GM23248 (cell line): ENCODE data around the gene WNT7B.

Source experiments
- EZH2 ChIP-seq: fragments of 200-600 bp; sonication (generic); IDR thresholded peaks from 2 replicates; pipeline ENCODE4 v1.6.1; 2018; ENCODE audit warnings: antibody characterized with exemption, mild to moderate bottlenecking; ENCODE audit not compliant: insufficient read depth, poor library complexity, severe bottlenecking
- EZH2phosphoT487 ChIP-seq: fragments of 200-600 bp; sonication (generic); IDR thresholded peaks from 2 replicates; pipeline ENCODE4 v1.6.1; 2018; ENCODE audit warnings: antibody characterized with exemption, moderate library complexity, mild to moderate bottlenecking, low read depth; ENCODE audit not compliant: insufficient read depth

- no peak for TF ChIP-seq EZH2phosphoT487
- TF ChIP-seq EZH2 = no peak
Observed at GRCh38 chr22:45952151-45952550, 24.8 kb downstream of the WNT7B start.
